ENCODE data around the gene LIMCH1.
"Not testable (repeated sequence)": the region's sequence is repeated elsewhere in the genome, so short reads cannot be mapped to it uniquely, and the experiment has no call there.

LIMCH1 gene, protein sequence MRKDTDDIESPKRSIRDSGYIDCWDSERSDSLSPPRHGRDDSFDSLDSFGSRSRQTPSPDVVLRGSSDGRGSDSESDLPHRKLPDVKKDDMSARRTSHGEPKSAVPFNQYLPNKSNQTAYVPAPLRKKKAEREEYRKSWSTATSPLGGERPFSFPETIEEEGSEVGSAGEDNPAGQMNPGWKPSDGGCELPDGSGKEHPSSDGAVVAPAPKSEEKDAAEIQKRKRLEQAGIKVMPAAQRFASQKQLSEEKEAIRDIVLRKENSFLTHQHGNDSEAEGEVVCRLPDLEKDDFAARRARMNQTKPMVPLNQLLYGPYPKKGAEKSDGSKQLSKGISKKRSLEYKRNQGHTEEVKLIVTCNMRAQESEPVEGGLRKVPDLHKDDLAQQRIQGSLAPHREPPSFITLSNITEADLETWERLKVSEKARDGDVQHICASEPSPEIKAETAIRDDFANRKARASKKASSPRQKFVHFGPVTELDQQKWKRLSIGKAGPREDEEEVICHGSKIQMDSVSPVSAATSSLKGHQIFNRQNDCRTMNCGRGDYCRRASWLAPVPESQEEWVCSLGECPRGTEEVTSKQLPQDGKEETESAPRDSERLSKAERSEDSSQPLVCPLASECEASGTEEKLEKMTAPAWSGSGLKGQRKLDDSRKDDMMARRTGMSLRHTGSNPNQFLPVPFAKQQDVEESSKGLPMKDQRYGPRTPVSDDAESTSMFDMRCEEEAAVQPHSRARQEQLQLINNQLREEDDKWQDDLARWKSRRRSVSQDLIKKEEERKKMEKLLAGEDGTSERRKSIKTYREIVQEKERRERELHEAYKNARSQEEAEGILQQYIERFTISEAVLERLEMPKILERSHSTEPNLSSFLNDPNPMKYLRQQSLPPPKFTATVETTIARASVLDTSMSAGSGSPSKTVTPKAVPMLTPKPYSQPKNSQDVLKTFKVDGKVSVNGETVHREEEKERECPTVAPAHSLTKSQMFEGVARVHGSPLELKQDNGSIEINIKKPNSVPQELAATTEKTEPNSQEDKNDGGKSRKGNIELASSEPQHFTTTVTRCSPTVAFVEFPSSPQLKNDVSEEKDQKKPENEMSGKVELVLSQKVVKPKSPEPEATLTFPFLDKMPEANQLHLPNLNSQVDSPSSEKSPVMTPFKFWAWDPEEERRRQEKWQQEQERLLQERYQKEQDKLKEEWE (N-terminal part only)

DNA sequence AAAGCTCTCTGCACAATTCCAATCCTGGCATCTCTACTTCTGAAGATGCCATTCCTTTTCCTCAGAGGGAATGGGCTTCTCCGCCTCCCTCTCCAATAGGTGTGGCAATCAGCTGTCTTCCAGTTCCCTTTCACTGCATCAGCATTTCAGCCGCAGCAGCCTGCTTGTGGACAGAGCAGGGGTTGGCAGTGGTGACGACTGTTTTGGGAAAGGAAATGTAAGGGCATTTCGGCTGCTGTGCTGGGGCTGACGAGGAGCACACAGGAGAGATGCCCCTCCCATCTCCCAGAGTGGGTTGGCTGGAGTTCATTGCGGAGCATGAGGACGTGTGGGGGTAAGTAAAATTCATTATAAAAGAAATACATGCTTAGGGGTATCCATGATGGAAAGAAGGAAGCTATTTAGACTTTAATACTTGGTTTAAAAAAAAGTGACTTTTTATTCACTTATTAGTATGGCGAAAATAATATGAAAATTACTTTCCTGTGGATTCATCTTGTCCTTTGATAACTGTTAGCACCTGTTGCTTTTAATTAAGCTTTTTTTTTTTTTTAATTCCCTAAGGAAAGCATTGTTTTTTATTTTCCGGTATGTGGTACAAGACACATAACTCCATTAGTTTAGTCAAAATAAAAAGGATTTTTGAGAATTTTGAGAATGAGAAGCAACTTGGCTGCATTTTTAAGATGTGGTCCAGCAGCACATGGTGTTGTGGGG, at the start of gene LIMCH1:
Gene LIMCH1, plus strand, starts transcription at position 141 of the 717 bp plus-strand sequence. CDS start 67,839 bp downstream, outside the sequence.
- DNase-seq (ENCODE audit: extremely low read depth in 1 of 2, low read depth in 1 of 2): no peak

DNA sequence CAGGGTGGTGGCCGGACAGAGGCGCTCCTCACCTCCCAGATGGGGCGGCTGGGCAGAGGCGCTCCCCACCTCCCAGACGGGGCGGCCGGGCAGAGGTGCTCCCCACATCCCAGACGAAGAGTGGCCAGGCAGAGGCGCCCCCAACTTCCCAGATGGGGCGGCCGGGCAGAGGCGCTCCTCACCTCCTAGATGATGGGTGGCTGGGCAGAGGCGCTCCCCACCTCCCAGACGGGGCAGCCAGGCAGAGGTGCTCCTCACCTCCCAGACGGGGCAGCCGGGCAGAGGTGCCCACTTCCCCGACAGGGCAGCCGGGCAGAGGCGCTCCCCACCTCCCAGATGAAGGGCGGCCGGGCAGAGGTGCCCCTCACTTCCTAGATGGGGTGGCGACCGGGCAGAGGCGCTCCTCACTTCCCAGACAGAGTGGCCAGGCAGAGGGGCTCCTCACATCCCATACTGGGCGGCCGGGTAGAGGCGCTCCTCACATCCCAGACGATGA, 46.8 kb upstream of the LIMCH1 start:
- not testable (repeated sequence) for DNase-seq (ENCODE audit: extremely low read depth in 1 of 2, low read depth in 1 of 2)

DNA sequence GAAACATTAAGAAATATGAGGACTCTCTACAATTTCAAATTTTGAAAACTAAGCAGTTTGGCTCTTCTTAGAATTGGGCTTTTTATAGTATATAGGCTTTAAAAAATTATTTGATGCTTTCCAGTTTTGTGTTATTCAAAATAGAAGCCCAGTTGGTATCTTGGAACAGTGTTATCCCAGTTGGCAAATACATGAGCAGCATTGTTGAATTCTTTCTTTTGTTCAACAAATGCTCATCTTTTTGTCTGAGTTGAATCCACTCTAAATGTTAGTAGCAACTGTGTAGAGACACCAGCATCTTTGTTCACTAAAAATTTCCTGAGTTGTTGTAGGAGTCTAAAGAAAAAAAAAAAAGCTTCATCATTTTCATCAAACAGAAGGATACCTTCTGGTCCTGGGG, 41.0 kb upstream of the LIMCH1 start:
- no peak for DNase-seq (ENCODE audit: extremely low read depth in 1 of 2, low read depth in 1 of 2)

DNA sequence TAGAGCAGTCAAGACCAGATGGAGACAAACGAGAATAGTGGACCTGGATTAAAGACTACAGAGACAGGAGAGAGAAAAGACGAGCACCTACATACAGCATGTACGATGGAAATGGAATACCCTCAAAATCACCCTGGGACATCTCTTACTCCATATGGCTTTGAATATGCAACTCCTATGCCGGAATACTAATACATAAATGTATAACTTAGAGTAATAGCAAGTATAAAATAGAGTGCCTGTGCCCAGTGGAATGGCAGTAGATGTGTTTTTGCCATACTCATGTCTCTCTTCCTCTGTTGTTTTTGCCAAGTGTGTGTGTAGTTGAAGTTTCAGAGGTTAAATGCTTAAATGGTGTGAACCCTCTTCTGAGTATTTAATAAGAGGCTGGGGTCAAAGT, 39.8 kb upstream of the LIMCH1 start:
- DNase-seq (ENCODE audit: extremely low read depth in 1 of 2, low read depth in 1 of 2): no peak

DNA sequence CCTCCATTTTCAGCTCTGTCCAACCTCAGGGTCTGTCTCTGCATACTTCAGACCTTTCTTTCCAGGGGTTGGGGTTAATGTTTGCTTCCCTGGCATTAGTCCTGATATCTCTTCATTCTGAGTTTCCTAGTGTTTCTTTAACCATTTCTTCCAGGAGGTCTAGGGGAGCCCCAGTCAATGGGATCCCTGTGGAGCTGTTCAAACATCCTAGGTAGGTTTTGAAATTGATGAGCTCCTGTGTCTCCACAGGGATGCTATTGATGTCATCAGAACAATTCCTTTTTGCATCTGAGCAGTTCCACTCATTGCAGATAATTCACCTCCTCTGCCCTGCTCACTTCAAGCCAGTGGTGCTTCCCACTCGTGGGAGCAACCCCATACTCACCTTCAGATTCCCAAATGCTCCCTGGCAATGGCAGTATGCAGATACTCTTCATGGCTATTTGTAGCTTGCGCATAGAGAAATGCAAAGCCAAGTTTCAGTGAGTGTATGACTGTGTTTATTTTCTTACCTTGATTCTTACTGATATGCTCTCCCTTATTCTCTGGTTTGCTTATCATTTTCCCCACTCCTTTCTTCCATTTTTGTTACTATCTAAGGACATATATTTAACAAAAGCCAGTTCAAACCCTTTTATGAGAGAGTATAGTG, 33.7 kb upstream of the LIMCH1 start:
- no peak for DNase-seq (ENCODE audit: extremely low read depth in 1 of 2, low read depth in 1 of 2)

DNA sequence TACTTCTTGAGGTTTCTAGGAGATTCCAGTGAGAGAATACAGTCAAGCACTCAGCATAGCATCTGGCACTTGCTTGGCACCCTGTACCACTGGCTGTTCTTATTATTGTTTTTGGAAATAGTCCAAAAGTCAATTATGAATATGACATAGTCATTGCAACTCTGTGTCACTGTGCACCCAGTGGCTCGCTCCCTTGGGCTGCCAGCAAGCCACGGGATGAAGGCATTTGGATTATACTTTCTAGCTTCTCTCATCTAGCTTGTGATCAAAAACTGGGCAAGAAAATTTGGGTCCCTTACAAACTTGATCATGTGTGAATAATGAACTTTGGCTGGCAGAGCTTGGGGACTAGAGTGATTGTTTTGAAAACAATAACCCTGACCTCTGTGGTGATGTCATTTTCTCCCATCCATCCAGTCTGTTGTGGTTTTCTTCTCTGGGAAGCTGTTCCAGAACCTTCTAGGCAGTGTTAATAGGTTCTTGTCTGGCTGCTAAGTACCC, 32.7 kb upstream of the LIMCH1 start:
- DNase-seq (ENCODE audit: extremely low read depth in 1 of 2, low read depth in 1 of 2): no peak

DNA sequence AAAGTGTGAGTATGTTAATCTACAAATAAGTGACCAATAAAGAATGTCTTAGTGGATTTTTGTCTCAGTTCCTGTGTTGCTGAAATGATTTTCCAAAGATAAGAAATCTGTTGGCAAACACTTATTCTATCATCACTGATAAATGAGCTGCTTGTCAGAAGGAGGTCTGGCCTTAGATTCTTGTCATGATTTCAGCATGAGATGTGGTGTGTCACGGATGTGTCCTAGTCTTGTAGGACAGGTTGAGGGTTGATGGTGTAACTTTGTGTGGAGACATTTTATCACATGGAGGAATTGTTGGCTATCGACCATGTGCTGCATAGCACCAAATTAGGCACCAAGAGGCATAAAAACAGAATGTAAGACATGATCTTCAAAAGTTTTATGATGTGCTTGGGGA, 31.8 kb upstream of the LIMCH1 start:
- DNase-seq (ENCODE audit: extremely low read depth in 1 of 2, low read depth in 1 of 2): no peak

DNA sequence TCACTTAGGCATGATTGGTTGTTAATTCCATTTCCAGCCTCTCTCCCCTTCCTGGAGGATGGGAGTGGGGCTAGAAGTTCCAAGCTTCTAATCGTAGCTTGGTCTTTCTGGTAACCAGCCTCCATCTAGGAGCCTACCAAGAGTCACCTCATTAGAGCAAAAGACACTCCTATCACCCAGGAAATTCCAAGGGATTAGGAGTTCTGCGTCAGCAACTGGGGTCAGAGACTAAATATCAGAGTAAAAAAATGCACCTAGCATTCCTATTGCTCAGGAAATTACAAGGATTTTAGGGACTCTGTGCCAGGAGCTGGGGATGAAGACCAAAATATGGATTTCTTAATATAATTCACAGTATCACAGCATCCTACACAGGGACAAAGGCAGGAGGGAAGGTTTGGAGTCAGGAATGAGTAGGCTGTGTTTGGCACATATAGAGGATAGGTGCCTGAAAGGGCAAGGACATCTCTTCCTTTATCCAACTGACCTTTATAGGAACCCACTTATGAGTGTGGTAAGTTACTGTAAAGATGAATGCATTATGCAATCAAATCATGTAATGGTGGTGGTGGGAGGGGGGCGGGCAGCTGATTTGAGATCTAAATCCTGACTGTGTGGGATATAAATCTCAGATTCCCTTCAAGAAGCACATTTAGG, 30.5 kb upstream of the LIMCH1 start:
- DNase-seq (ENCODE audit: extremely low read depth in 1 of 2, low read depth in 1 of 2): no peak

DNA sequence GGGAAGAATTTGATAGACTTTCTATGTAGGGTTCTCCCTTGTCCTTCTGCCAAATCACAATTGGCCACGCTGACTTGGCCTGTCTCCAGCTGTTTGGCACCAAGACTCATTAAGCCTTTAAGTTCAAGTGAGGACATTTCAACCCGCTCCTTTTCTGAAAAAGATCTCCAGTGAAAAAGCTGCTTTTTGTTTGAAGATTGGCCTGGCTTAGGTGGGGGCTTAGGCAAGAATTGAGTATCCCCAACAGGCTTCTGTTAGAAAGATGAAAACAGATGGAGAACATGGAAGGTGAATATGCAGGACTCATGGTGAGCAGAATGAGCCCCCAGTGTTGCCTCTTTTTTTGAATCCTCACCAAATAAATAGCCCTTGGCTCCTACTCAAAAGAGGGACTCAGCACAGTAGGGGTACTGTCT, 28.5 kb upstream of the LIMCH1 start:
- DNase-seq (ENCODE audit: extremely low read depth in 1 of 2, low read depth in 1 of 2): no peak

DNA sequence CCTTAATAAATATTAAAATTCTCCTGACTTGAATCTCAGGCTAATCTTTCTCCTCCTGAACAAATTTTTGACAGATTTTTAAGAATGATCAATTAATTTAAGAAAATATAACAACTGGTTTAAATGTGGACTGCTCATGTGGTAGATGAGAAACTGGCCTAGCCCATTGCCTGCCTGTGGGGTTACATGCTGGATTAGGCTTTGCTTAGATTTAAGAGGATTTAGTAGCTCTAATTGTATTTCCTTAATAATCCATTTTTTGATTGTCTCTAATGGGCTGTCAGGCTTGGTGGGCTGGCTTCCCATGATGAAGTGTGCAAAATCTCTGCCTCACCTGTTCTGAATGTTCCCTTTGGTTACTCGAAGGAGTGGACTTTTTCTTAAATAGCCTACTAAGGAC, 27.8 kb upstream of the LIMCH1 start:
- no peak for DNase-seq (ENCODE audit: extremely low read depth in 1 of 2, low read depth in 1 of 2)

DNA sequence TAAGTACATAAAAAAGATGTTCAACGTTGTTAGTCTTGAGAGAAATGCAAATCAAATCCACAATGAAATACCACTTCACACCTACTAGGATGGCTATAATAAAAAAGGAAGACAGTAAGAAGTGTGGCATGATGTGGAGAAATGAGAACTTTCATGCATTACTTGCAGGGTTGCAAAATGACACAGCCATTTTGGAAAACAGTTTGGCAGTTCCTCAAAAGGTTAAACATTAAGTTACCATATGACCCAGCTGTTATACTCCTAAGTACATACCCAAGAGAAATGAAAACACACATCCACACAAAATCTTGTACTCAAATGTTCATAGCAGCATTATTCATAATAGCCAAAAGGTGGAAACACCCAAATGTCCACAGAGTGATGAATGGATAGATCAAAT, 25.8 kb upstream of the LIMCH1 start:
- DNase-seq (ENCODE audit: extremely low read depth in 1 of 2, low read depth in 1 of 2): no peak

DNA sequence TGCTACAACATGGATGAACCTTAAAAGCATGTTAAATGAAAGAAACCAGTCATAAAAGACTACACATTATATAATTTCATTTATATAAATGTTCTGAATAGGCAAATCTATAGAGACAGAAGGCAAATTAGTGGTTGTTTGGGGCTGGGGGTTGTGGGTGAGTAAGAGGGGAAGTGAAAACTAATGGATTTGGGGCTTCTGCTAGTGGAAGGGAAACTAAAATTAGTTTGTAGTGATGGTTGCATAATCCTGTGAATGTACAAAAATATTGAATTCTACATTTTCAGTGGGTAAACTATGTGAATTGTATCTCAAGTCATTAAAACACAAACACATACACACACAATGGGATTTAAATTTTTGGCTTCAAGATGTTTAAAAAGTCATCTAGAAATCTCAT, 25.4 kb upstream of the LIMCH1 start:
- no peak for DNase-seq (ENCODE audit: extremely low read depth in 1 of 2, low read depth in 1 of 2)

DNA sequence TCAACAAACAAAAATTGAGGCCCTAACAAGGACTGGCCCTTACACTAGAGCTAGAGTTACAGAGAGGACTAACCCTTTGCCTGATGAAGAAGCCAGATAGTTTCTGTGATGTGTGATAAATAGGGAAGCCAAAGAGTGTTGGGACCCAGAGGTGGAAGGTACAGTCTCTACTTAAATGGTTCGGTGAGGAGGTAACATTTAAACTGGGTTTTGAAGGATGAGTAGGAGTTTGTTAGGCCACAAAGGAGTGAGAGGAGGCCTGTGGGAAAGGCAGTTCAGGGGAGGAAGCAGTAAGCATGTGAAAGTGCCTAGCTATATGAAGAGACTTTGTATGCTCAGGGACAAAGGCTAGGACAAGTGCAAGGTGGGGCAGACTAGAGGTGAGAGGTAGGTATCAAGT, 23.8 kb upstream of the LIMCH1 start:
- DNase-seq (ENCODE audit: extremely low read depth in 1 of 2, low read depth in 1 of 2): no peak

DNA sequence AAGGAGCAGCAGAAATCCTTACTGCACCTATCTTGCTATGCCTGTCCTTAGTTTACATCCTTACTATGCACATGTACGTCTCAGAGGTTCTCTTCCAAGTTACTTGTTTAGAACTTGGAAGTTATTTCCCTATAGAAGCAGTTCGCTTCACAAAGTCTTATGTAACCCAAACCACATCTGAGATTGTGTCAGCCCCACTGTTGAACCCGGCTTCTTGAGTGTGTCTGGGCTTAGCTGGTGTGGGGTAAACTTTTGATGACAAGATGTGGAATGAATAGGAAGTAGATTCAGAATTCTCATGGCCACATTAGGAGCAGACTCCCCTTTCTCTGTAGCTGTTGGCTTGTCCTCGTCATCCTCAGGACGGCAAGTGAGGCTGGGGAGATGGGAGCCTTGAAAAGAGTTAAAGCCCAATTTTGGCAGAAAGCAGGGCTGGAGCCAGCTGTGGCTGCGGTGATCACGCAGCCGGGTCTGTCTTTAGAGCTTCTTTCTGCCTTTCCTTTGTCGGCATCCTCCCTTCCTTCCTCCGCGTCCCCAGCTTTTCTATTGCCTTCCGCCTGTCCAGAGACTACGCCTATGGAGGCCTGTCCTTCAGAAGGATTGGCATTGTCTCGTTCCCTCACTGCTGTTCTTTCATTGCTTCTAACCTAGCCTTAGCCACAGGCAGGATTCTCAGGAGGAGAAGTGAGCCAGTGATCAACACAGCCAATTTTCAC, 23.0 kb upstream of the LIMCH1 start:
- no peak for DNase-seq (ENCODE audit: extremely low read depth in 1 of 2, low read depth in 1 of 2)

DNA sequence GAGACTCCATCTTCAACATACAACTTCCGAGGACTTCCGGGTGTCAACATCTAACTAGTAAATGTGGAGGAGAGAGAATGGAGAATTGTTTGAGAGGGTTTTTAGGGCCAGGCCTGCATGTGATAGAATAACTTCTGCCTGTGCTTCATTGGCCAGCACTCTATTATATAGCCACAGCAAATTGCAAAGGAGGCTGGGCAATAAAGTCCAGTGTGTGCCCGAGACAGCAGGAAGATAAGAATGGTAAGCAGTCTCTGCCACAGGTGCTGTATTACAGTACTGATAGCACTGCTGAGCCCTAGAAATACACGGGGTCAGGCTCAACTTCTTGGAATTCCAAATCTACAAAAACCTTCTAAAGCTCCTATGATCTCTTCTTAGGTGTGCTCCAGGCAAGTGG, 20.8 kb upstream of the LIMCH1 start:
- DNase-seq (ENCODE audit: extremely low read depth in 1 of 2, low read depth in 1 of 2): no peak

DNA sequence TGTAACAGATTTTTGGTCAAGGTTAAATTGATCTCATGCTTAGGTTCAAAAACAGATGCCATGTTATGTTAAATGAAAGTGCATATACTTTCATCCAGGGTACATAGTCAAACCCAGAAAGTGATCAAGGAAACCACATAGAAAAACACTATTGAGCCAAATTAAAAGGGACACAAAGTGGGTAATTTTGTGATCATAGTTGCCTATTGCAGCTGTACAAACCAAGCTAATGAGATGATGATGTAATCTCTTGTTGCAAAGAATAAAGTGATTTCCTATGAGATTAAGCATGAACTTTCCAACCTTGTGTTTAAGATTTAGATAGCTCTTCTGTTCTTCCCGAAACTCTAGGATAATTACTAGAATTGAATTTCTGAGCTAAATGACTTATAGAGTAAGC, 20.2 kb upstream of the LIMCH1 start:
- DNase-seq (ENCODE audit: extremely low read depth in 1 of 2, low read depth in 1 of 2): no peak

DNA sequence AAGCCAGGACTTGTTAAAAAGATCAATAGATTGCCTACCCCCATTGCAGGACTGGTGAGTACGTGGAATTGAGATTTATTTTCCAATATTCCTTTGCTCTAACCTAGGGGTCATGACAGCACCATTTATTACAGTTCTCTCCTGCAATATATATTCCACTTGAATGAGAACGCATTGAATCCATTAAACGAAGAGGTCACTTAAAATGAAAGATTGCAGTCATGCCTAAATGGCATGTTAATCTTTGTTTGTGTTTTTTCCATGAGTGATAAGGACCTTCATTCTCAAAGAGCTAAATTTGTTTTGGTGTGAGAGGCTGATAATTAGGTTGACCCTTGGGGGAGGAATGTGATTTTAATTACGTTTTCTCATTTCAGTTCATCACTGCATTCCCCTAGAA, 13.5 kb upstream of the LIMCH1 start:
- DNase-seq (ENCODE audit: extremely low read depth in 1 of 2, low read depth in 1 of 2): no peak

DNA sequence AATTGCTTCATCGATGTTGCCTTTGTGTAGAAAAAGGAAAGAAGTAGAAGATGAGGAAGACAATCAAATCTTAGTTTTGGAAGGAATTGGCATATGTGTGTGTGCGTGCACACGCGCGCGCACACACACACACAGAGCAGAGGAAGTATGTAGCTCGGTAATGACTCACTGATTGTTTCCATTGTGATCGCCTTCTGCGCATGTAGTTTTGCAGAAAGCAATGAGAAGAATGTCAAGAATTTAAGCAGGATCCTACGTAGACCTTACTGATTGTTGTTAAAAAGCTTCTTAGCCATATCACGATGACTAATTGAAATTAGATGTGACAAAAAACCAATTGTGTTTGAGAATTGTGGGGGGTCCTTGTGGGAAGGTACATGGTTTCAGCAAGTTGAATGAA, 12.8 kb upstream of the LIMCH1 start:
- DNase-seq (ENCODE audit: extremely low read depth in 1 of 2, low read depth in 1 of 2): no peak

DNA sequence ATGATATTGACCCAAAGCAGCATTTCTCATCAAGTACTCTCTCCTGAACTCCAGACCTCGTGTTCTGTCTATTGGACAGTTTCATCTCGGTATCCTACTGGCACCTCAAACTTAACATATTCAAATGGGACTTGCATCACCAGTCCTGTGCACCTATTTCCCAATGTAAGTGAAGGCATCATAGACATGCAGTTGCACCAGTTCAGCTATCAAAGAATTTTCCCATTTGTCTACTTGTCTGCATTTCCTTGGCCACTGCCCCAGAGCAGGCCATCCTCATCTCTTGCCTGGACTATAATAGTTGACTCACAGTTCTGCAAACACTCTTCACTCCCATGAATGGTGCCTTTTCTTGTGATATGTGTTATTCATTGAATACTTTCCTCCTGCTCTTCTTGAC, 11.3 kb upstream of the LIMCH1 start:
- no peak for DNase-seq (ENCODE audit: extremely low read depth in 1 of 2, low read depth in 1 of 2)
